Nephron progenitor cell (in vitro differentiated cells): Measurements from ENCODE around the gene DCP1B.

Source experiments
- DNase-seq: peaks from one replicate; pipeline ENCODE4 v3.0.0; 2021
- H3K27ac Mint-ChIP-seq: 2 replicates; pipeline ENCODE4 v1.8.0; 2021; ENCODE audit warnings: mild to moderate bottlenecking, moderate library complexity, mixed read lengths
- H3K27me3 Mint-ChIP-seq: 2 replicates; pipeline ENCODE4 v1.8.0; 2021; ENCODE audit warnings: mild to moderate bottlenecking, low read depth, mixed read lengths; ENCODE audit not compliant: poor library complexity
- H3K36me3 Mint-ChIP-seq: 2 replicates; pipeline ENCODE4 v1.8.0; 2021; ENCODE audit warnings: low read depth, mixed read lengths
- H3K4me1 Mint-ChIP-seq: 2 replicates; pipeline ENCODE4 v1.8.0; 2021; ENCODE audit warnings: mixed read lengths
- H3K4me3 Mint-ChIP-seq: 2 replicates; pipeline ENCODE4 v1.8.0; 2021; ENCODE audit warnings: mild to moderate bottlenecking, moderate library complexity, mixed read lengths
- H3K9me3 Mint-ChIP-seq: 2 replicates; pipeline ENCODE4 v1.8.0; 2021; ENCODE audit warnings: mild to moderate bottlenecking, moderate library complexity, mixed read lengths
- CTCF ChIP-seq: fragments of 200-600 bp; sonication (generic); IDR thresholded peaks from 2 replicates; pipeline ENCODE4 v1.5.0; 2021; ENCODE audit warnings: antibody characterized with exemption

The DCP1B gene

GRCh38 chr12:2003676-2004112 is 563 bp downstream of the DCP1B start:
- H3K36me3 Mint-ChIP-seq = peaks cover 5% of the 10 kb centered on the region
- no peaks in the 10 kb centered on the region for H3K27me3 Mint-ChIP-seq
- no peak for DNase-seq
- no peaks in the 10 kb centered on the region for H3K9me3 Mint-ChIP-seq
- peaks cover 36% of the 10 kb centered on the region for H3K4me1 Mint-ChIP-seq
- peak overlapping the region; percentile 99 for H3K4me3 Mint-ChIP-seq
- H3K27ac Mint-ChIP-seq = peak overlapping the region; percentile 99
- TF ChIP-seq CTCF = no peak

DNA sequence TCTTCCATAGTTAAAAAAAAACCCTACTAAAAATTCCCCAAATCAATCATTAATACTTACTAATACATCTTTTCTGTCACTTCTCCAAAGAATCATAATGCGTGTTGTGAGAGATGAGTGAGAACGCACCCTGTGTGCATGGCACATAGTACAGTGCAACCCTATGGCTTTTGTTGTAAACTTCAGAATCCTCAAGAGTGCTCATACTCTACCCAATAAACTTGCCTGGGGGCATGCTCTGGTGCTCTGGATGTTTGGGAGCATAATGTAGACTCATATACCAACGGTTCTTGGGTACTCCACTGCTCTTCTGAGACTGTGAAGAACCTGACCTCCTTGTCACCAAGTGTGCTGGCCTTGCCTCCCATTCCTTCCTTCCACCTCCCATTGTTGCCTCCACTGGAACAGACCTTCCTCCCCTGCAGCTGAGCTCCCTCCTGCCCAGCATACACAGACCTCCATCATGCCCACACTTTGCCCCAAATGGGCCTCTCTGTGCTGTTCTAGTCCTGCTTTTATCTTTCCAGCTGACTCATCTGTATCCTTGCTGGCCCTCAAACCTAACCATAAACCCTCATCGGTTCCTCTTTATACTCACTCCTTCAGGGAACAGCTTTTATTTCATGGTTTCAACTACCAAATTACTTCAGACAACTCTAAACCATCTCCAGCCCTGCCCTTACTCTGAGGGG is 8.9 kb downstream of the DCP1B start:
- TF ChIP-seq CTCF = no peak
- Mint-ChIP-seq H3K9me3 (no peaks in the 10 kb centered on the region), H3K4me1 (peaks cover 22% of the 10 kb centered on the region), H3K36me3 (peaks cover 57% of the 10 kb centered on the region), H3K4me3 (no peak overlapping the region), H3K27me3 (no peaks in the 10 kb centered on the region), H3K27ac (no peak overlapping the region)
- DNase-seq = no peak

DNA sequence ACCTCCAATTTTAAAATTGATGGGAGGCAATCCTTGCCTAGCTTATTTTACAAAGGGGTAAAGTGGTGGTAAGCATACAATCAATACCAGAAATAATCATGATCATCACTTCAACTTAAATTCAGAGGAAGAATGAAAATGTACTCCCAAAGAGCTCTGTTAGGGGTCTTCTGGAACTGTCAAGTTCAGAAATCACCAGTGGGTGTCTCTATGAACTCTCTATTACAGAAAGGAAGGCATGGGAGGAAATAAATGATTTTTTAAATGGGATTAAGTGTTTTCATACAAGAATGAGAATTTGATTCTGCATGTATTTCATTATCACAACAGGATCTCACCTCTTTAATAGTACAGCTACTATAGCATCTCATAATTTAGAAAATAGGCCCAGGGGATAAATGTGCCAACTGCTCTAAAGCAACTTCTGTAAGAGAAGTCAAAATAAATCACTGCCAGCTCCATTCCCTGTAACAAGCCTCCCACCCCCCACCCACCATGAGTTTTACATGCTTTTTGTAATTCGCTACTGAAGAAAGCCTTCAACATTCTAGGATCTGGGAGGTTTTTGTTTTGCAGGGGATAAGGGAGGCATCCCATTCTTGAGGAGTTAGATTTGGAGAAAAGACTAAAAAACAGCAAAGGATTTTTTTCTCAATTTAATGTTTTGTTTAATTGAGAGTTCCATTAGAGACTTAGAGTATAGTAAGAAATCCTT is 9.7 kb downstream of the DCP1B start:
- H3K27me3 Mint-ChIP-seq = no peaks in the 10 kb centered on the region
- no peak for DNase-seq
- no peak overlapping the region for H3K27ac Mint-ChIP-seq
- no peak for TF ChIP-seq CTCF
- peaks cover 65% of the 10 kb centered on the region for H3K36me3 Mint-ChIP-seq
- H3K4me3 Mint-ChIP-seq = no peak overlapping the region
- H3K9me3 Mint-ChIP-seq = no peaks in the 10 kb centered on the region
- peaks cover 22% of the 10 kb centered on the region for H3K4me1 Mint-ChIP-seq

DNA sequence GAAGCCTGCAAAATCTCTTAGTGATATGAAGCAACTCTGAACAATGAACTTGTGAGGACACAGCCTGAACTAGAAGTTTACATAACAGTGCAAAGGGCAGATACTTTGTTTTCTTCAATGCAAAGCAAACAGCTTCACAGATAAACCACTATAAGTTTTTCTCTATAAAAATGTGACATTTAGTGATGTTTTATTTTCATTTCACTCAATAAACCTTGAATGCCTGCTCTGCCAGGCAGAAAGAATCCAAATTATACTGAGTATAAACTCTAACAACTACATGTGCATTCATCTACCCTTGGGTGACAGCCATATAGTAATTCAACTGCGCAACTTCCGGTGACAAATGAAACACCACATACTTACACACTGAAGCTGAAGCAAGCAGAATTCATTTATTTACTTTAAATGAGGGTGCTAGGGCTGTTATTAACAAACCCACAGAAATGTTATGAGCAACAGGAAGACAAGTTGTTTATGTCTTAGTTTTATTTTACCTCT is 10.3 kb downstream of the DCP1B start:
- TF ChIP-seq CTCF = no peak
- Mint-ChIP-seq H3K36me3 (peaks cover 72% of the 10 kb centered on the region), H3K4me1 (peaks cover 22% of the 10 kb centered on the region), H3K27me3 (peaks cover 4% of the 10 kb centered on the region), H3K27ac (no peak overlapping the region), H3K4me3 (no peak overlapping the region), H3K9me3 (no peaks in the 10 kb centered on the region)
- DNase-seq = no peak

DNA sequence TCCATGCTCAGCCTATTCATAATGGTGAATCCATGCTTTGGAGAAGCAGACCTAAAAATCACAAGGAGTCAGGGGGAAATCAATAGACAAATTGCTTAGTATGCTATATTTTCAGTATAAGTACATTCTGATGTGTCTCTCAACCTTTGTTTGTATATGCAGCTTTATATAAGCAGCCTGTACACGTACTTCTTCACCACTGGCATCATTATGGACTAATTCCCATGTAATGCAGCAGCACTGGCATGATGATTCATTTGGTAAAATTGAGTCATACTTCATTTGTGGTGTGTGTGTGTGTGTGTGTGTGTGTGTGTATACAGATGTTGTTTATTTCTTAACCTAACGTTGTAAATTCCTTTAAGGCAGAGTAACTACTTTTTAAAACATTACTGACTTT is 10.9 kb downstream of the DCP1B start:
- H3K36me3 Mint-ChIP-seq = peaks cover 77% of the 10 kb centered on the region
- peaks cover 22% of the 10 kb centered on the region for H3K4me1 Mint-ChIP-seq
- no peak overlapping the region for H3K27ac Mint-ChIP-seq
- no peak for TF ChIP-seq CTCF
- H3K27me3 Mint-ChIP-seq = peaks cover 4% of the 10 kb centered on the region
- no peak overlapping the region for H3K4me3 Mint-ChIP-seq
- H3K9me3 Mint-ChIP-seq = no peaks in the 10 kb centered on the region
- no peak for DNase-seq
